OCI-LY7 (cell line): ENCODE data around the gene MORN1. TPM values are rescaled to one million over a fixed set of nuclear protein-coding genes. Genes with fewer than 3 reads are reported as not detected.

Experiments used
- BruUV-seq: library from RNA; stranded (reverse); fragments of 400-500 nt; replicated peaks from 2 replicates; lab custom pipeline; 2021; lab: Mats Ljungman, UMichigan
- CTCF ChIA-PET: fragments of 300-600 bp; sonication (Branson Sonifier 250); formaldehyde crosslinking; loops from one replicate; lab custom pipeline; 2022; ENCODE audit warnings: antibody characterized with exemption; ENCODE audit not compliant: unreplicated experiment; lab: Charles Lee
- POLR2A ChIA-PET: fragments of 300-600 bp; sonication (Branson Sonifier 250); formaldehyde crosslinking; loops from one replicate; lab custom pipeline; 2022; ENCODE audit warnings: antibody characterized with exemption; lab: Charles Lee
- DNase-seq: peaks from one replicate; pipeline ENCODE4 v3.0.0-alpha.2; 2015; ENCODE audit warnings: low spot score
- H2AFZ ChIP-seq: fragments of 200-600 bp; sonication (generic), shearing (Covaris generic); 2 replicates; pipeline ENCODE4 v1.6.1; 2014; ENCODE audit warnings: mild to moderate bottlenecking, antibody characterized with exemption, low read length, moderate library complexity
- H3K27ac ChIP-seq: fragments of 200-600 bp; sonication (generic); 2 replicates; pipeline ENCODE4 v1.5.1; 2014; ENCODE audit warnings: mixed run types, low read depth, mild to moderate bottlenecking, moderate library complexity, low read length, inconsistent platforms; ENCODE audit not compliant: poor library complexity, severe bottlenecking
- H3K36me3 ChIP-seq: fragments of 200-600 bp; sonication (generic); 2 replicates; pipeline ENCODE4 v1.6.1; 2014; ENCODE audit warnings: mild to moderate bottlenecking, antibody characterized with exemption, low read length, moderate library complexity, mixed read lengths; ENCODE audit not compliant: insufficient read depth
- H3K4me1 ChIP-seq: fragments of 200-600 bp; sonication (generic); 2 replicates; pipeline ENCODE4 v1.5.1; 2014; ENCODE audit warnings: mild to moderate bottlenecking, low read length; ENCODE audit not compliant: insufficient read depth, poor library complexity, severe bottlenecking
- H3K4me2 ChIP-seq: fragments of 200-600 bp; sonication (generic); 2 replicates; pipeline ENCODE4 v1.6.1; 2014; ENCODE audit warnings: mild to moderate bottlenecking, low read length
- H3K4me3 ChIP-seq: fragments of 200-600 bp; sonication (generic); 2 replicates; pipeline ENCODE4 v1.5.1; 2014; ENCODE audit warnings: mild to moderate bottlenecking, low read depth, low read length; ENCODE audit not compliant: poor library complexity, severe bottlenecking
- H3K79me2 ChIP-seq: fragments of 200-600 bp; sonication (generic); 2 replicates; pipeline ENCODE4 v1.6.1; 2016; ENCODE audit warnings: low read depth, mild to moderate bottlenecking, low read length, moderate library complexity, mixed read lengths; ENCODE audit not compliant: insufficient read depth
- H3K9me2 ChIP-seq: fragments of 200-600 bp; sonication (generic); 2 replicates; pipeline ENCODE4 v1.6.1; 2016; ENCODE audit warnings: mild to moderate bottlenecking, low read length, mixed read lengths; ENCODE audit not compliant: insufficient read depth
- H3K9me3 ChIP-seq: fragments of 200-600 bp; sonication (generic); 2 replicates; pipeline ENCODE4 v1.6.1; 2014; ENCODE audit warnings: mild to moderate bottlenecking, mixed run types, low read length, mixed read lengths
- H4K20me1 ChIP-seq: fragments of 200-600 bp; sonication (generic); 2 replicates; pipeline ENCODE4 v1.6.1; 2014; ENCODE audit warnings: mild to moderate bottlenecking, antibody characterized with exemption, low read length, moderate library complexity, mixed read lengths; ENCODE audit not compliant: insufficient read depth
- EZH2phosphoT487 ChIP-seq: fragments of 200-600 bp; sonication (generic); IDR thresholded peaks from 2 replicates; pipeline ENCODE4 v1.6.1; 2018; ENCODE audit warnings: low read depth, borderline replicate concordance, mild to moderate bottlenecking, mixed run types, antibody characterized with exemption, low read length, moderate library complexity, mixed read lengths
- intact Hi-C: fragments of 100-400 bp; cut with micrococcal nuclease; formaldehyde crosslinking; loops from one replicate; pipeline ENCODE4 v1.10.0; 2022; ENCODE audit not compliant: unreplicated experiment
- total RNA-seq, 2 experiments: library from RNA; depleted of rRNA in 1 of 2; stranded (reverse); fragments of >200 nt in 1 of 2; shearing (Covaris generic) in 1 of 2; gene quantifications; 2 replicates each; pipeline ENCODE4 v1.2.3, GENCODE V29; 2014 to 2022
- TF ChIP-seq, protein P1 (sequence below): fragments of 200-600 bp; sonication (generic); conservative IDR thresholded peaks from 2 replicates; pipeline ENCODE4 v1.5.1; 2014; ENCODE audit warnings: mild to moderate bottlenecking, antibody characterized with exemption, low read length, moderate library complexity, mixed read lengths

MORN1 gene
- total RNA-seq, 2 experiments from 2014 or later = 13.1 to 29.7 TPM

DNA sequence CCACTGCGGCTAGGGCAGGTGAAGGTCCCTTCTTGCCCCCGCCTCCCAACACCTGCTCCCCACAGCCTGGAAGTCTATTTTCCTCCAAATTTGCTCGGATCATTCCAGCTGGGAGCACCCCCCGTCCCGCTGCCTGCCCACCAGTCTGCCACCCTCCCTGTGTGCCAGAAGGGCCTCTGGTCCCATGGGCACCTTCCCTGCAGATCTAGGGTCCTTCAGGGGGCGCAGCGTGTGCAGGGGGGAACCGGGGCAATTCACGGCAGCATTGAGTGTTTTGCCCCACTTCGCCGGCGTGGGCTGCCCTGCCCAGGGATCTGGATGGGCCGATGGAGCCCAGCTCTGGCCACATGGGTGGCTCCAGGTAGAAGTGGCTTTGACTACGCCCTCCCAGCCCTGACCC lies 47.3 kb upstream of the MORN1 start:
- intact Hi-C loops = no loop called here
- ChIA-PET CTCF (no interaction called here), POLR2A (no interaction called here)
- Histone ChIP-seq H4K20me1 (no peaks in the 10 kb centered on the region; the same call in 1 of the 2 replicates), H3K9me3 (no peaks in the 10 kb centered on the region), H3K27ac (no peak overlapping the region), H3K79me2 (no peaks in the 10 kb centered on the region), H3K4me3 (no peak overlapping the region), H3K36me3 (no peaks in the 10 kb centered on the region), H2AFZ (no peak overlapping the region), H3K9me2 (no peaks in the 10 kb centered on the region), H3K4me2 (no peak overlapping the region), H3K4me1 (peaks cover 5% of the 10 kb centered on the region)
- DNase-seq = no peak
- no TSS peak for BruUV-seq
- TF ChIP-seq EZH2phosphoT487 = no peak

DNA sequence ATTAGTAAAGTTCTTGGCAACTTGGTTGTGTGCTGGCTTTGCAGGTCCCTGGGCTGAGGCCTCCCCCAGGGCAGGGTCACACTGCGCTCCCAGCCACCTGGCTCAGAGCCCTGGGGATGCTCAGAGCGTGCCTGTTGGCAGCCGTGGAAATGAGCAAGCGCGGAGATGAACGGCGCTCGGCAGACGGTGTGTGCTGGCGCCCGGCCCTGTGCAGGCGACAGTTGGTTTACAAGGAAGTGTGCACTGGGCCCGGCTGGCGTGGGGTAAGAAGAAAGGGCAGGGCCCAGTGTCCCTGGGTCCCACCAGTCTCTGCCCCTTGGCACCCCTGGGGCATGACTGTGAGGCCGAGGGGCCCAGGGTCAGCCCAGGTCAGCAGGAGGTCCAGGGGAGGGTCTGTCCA lies 46.7 kb upstream of the MORN1 start:
- no peak overlapping the region for H3K4me3 ChIP-seq
- H3K79me2 ChIP-seq = no peaks in the 10 kb centered on the region
- ChIA-PET CTCF (no interaction called here), POLR2A (no interaction called here)
- H3K4me2 ChIP-seq = no peak overlapping the region
- no peak for DNase-seq
- no peaks in the 10 kb centered on the region for H3K9me3 ChIP-seq
- no peak overlapping the region for H3K27ac ChIP-seq
- H3K36me3 ChIP-seq = no peaks in the 10 kb centered on the region
- BruUV-seq = no TSS peak
- no peaks in the 10 kb centered on the region for H3K9me2 ChIP-seq
- peaks cover 5% of the 10 kb centered on the region for H3K4me1 ChIP-seq
- H2AFZ ChIP-seq = no peak overlapping the region
- intact Hi-C loops = no loop called here
- no peaks in the 10 kb centered on the region; the same call in 1 of the 2 replicates for H4K20me1 ChIP-seq
- TF ChIP-seq, protein P1, sequence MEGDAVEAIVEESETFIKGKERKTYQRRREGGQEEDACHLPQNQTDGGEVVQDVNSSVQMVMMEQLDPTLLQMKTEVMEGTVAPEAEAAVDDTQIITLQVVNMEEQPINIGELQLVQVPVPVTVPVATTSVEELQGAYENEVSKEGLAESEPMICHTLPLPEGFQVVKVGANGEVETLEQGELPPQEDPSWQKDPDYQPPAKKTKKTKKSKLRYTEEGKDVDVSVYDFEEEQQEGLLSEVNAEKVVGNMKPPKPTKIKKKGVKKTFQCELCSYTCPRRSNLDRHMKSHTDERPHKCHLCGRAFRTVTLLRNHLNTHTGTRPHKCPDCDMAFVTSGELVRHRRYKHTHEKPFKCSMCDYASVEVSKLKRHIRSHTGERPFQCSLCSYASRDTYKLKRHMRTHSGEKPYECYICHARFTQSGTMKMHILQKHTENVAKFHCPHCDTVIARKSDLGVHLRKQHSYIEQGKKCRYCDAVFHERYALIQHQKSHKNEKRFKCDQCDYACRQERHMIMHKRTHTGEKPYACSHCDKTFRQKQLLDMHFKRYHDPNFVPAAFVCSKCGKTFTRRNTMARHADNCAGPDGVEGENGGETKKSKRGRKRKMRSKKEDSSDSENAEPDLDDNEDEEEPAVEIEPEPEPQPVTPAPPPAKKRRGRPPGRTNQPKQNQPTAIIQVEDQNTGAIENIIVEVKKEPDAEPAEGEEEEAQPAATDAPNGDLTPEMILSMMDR = no peak
- TF ChIP-seq EZH2phosphoT487 = no peak

DNA sequence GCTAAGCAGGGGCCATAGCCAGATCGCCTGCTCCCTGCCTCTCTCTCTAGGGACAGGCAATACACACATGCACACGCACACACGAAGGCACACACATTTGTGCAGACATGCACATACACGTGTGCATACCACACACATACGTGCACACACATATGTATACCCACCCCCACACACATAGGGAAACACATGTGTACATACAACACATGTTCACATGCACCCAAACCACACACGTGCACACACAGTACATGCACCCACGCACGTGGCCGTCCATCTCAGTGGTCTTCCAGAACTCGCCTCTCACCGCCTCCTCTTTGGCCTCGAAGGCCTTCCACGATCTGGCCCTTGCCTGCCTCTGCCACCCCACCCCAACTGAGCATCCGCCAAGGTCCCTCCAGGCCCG lies 46.3 kb upstream of the MORN1 start:
- no peaks in the 10 kb centered on the region; the same call in 1 of the 2 replicates for H4K20me1 ChIP-seq
- no peak overlapping the region for H2AFZ ChIP-seq
- intact Hi-C loops = no loop called here
- CTCF ChIA-PET = no interaction called here
- H3K79me2 ChIP-seq = no peaks in the 10 kb centered on the region
- no peak overlapping the region for H3K4me3 ChIP-seq
- no peak overlapping the region for H3K4me2 ChIP-seq
- H3K4me1 ChIP-seq = peaks cover 5% of the 10 kb centered on the region
- H3K9me2 ChIP-seq = no peaks in the 10 kb centered on the region
- H3K27ac ChIP-seq = no peak overlapping the region
- no peaks in the 10 kb centered on the region for H3K9me3 ChIP-seq
- H3K36me3 ChIP-seq = no peaks in the 10 kb centered on the region
- no peak for DNase-seq
- no peak for TF ChIP-seq EZH2phosphoT487
- TF ChIP-seq, protein P1 = no peak
- BruUV-seq = no TSS peak
- POLR2A ChIA-PET = no interaction called here
